Activated naive CD4-positive, alpha-beta T cell treated with anti-CD3 and anti-CD28 coated beads for 36 hours (primary cell): ENCODE measurements around the gene ABTB2. TPM values are rescaled to one million over a fixed set of nuclear protein-coding genes. Genes with fewer than 3 reads are reported as not detected.

Experiments used
- CTCF ChIA-PET: fragments of 350-600 bp; sonication (Branson Sonifier 250); formaldehyde crosslinking; loops from one replicate; lab custom pipeline; 2021; ENCODE audit warnings: antibody characterized with exemption; lab: Charles Lee
- DNase-seq: peaks from one replicate; pipeline ENCODE4 v3.0.0-alpha.2; 2020
- H3K27ac Mint-ChIP-seq: one replicate; pipeline ENCODE4 v1.8.0; 2021; ENCODE audit warnings: mild to moderate bottlenecking, mixed read lengths
- H3K27me3 Mint-ChIP-seq: one replicate; pipeline ENCODE4 v1.8.0; 2021; ENCODE audit warnings: low read depth, mixed read lengths
- H3K36me3 Mint-ChIP-seq: one replicate; pipeline ENCODE4 v1.8.0; 2021; ENCODE audit warnings: low read depth, mixed read lengths
- H3K4me1 Mint-ChIP-seq: one replicate; pipeline ENCODE4 v1.8.0; 2021; ENCODE audit warnings: low read depth, mixed read lengths
- H3K4me3 Mint-ChIP-seq: one replicate; pipeline ENCODE4 v1.8.0; 2021; ENCODE audit warnings: mild to moderate bottlenecking, moderate library complexity, mixed read lengths
- H3K9me3 Mint-ChIP-seq: one replicate; pipeline ENCODE4 v1.8.0; 2021; ENCODE audit warnings: mixed read lengths
- intact Hi-C: fragments of 100-400 bp; cut with micrococcal nuclease; formaldehyde crosslinking; loops from one replicate; pipeline ENCODE4 v1.15.1; 2023
- total RNA-seq, 2 experiments: library from RNA; stranded (reverse); gene quantifications; one replicate each; pipeline ENCODE4 v1.2.3, GENCODE V29; 2021

Gene ABTB2
- total RNA-seq, 2 experiments from 2014 or later, result 3.1 to 3.7 TPM

DNA sequence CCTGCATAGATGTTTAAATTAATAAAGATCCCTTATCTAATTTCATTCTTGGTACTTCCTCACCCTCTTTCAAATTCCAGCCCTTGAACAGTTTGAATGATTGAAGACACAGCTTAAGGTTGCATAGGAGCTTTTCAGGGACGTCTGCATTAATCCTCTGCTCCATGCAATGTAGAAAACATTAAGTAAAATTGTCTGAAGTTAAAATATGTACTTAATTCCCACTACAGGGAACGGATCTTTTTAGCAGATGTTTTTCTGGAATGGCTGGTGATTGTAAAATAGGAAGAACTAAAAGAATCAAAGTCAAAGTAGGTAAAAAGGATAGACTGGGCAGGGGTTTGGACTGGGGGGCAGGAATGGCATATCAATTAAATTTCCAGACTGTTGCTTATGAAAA lies 58.9 kb downstream of the ABTB2 start:
- Mint-ChIP-seq H3K9me3 (no peaks in the 10 kb centered on the region), H3K36me3 (no peaks in the 10 kb centered on the region), H3K4me3 (no peak overlapping the region), H3K27me3 (no peaks in the 10 kb centered on the region), H3K27ac (no peak overlapping the region), H3K4me1 (peaks cover 4% of the 10 kb centered on the region)
- no peak for DNase-seq
- intact Hi-C loops, result no loop called here
- CTCF ChIA-PET, result no interaction called here

DNA sequence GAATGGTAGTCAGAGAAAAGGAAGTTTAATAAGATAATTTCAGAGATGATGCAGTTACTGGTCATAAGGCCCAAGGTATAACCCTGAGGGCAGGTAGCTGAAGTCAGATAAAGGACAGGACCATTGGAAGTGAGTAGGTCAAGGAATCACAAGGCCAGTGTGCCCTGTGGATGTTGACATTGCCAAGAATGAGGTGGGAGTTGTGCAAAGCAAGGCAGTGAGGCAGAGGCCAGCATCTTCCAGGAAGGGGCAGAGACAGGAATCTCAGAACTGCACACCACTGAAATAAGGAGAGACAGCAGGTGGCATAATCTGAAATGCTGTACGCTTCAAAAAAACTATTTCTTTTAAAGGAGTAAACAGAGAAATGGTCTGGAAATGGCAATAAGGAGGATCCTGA lies 61.4 kb downstream of the ABTB2 start:
- Mint-ChIP-seq H3K9me3 (no peaks in the 10 kb centered on the region), H3K36me3 (no peaks in the 10 kb centered on the region), H3K27me3 (no peaks in the 10 kb centered on the region), H3K27ac (no peak overlapping the region), H3K4me3 (no peak overlapping the region), H3K4me1 (peaks cover 4% of the 10 kb centered on the region)
- CTCF ChIA-PET, result interaction anchor here (0.6 kb wide), 1 partner anchor 11 kb away, joined by 3 read pairs; no protein-coding TSS in a partner anchor
- no peak for DNase-seq
- intact Hi-C loops, result no loop called here

DNA sequence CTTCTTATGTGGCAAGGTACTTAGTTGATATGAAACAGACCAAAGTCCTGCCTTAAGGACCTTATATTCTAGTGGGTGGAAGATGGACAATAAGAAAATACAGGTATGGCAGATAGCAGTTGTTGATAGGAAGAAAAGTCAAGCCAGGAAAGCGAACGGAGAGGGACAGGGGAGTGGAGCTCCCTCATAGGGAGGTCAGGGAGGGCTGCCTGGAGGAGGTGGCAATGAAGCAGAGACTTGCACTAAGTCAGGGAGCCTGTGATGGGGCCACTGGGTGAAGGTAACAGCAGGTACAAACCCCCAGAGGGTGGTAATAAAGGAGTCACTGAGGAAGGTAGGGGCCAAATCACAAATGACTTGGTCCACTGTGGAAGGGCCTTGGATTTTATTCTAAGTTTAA lies 65.3 kb downstream of the ABTB2 start:
- Mint-ChIP-seq H3K4me3 (no peak overlapping the region), H3K27ac (no peak overlapping the region), H3K9me3 (no peaks in the 10 kb centered on the region), H3K27me3 (no peaks in the 10 kb centered on the region), H3K4me1 (no peaks in the 10 kb centered on the region), H3K36me3 (no peaks in the 10 kb centered on the region)
- no peak for DNase-seq
- CTCF ChIA-PET, result no interaction called here
- intact Hi-C loops, result no loop called here

DNA sequence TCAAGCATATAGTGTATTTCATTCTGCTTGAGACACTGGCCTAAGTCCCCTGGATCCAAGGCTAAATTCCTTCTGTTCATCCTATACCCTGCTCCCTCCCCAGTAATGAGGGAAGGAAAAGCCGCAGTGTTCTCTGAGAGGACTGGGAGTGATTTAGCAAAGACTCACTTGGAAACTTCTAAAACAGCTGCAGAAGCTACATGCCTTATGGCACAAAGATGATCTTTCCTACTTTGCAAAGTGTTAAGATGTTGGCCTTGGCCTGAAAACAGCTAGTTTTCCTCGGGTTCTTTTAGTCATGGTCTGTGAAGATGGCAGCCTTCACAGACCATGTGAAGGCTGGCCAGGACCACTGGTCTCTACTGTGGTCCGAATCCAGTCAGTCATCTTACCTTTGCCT lies 65.7 kb downstream of the ABTB2 start:
- CTCF ChIA-PET, result interaction anchor here (0.6 kb wide), 1 partner anchor 294 kb away, joined by 3 read pairs; no protein-coding TSS in a partner anchor
- intact Hi-C loops, result no loop called here
- no peak for DNase-seq
- no peaks in the 10 kb centered on the region for H3K4me1 Mint-ChIP-seq
- no peak overlapping the region for H3K27ac Mint-ChIP-seq
- no peak overlapping the region for H3K4me3 Mint-ChIP-seq
- no peaks in the 10 kb centered on the region for H3K36me3 Mint-ChIP-seq
- no peaks in the 10 kb centered on the region for H3K27me3 Mint-ChIP-seq
- H3K9me3 Mint-ChIP-seq, result no peaks in the 10 kb centered on the region

DNA sequence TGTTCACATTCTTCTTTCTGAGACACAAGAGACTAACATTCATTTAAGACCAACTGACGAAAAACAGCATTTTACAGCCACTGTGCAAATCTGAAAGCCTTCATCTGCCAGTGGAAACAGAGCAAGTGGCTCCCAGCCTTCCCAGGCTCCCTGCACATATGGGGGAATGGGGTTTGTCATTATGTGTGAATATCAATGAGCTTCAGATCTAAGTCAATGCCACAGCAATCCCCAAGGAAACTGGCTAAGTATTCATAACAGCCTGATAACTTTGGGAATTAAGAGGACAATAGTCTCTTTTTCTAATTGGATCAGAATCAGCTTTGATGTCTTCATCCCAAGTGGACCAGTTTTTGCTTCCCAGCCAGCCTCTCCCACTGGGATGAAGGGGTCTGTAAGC lies 66.9 kb downstream of the ABTB2 start:
- no peak for DNase-seq
- CTCF ChIA-PET, result interaction anchor here (1.5 kb wide), 1 partner anchor 117 kb away, joined by 4 read pairs; no protein-coding TSS in a partner anchor
- H3K27ac Mint-ChIP-seq, result no peak overlapping the region
- H3K36me3 Mint-ChIP-seq, result peaks cover 2% of the 10 kb centered on the region
- intact Hi-C loops, result no loop called here
- no peaks in the 10 kb centered on the region for H3K9me3 Mint-ChIP-seq
- no peaks in the 10 kb centered on the region for H3K27me3 Mint-ChIP-seq
- no peaks in the 10 kb centered on the region for H3K4me1 Mint-ChIP-seq
- no peak overlapping the region for H3K4me3 Mint-ChIP-seq

DNA sequence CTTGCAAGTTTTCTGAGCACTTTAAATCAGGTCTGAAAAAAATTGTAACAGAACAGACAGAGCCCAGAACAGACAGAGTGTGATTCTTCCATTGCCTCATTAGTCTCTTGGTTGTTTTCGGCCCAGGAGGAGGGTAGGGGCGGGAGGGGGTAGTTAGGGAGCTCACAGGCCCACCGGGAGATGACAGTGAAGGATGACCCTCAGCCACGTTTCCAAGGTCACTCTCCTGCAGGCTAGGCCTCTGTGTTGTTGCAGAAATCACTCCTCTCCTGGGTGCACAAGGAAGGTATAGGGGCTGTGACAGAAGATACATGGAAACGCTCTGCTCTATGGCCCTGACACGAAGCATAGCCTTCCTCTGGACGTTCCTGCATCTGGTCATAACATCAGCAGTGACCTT lies 69.3 kb downstream of the ABTB2 start:
- Mint-ChIP-seq H3K27ac (no peak overlapping the region), H3K27me3 (no peaks in the 10 kb centered on the region), H3K4me1 (no peaks in the 10 kb centered on the region), H3K36me3 (peaks cover 2% of the 10 kb centered on the region), H3K4me3 (no peak overlapping the region), H3K9me3 (no peaks in the 10 kb centered on the region)
- CTCF ChIA-PET, result interaction anchor here (1.0 kb wide), 2 partner anchors 59 to 385 kb away, joined by 3 read pairs; no protein-coding TSS in a partner anchor
- no peak for DNase-seq
- intact Hi-C loops, result no loop called here

DNA sequence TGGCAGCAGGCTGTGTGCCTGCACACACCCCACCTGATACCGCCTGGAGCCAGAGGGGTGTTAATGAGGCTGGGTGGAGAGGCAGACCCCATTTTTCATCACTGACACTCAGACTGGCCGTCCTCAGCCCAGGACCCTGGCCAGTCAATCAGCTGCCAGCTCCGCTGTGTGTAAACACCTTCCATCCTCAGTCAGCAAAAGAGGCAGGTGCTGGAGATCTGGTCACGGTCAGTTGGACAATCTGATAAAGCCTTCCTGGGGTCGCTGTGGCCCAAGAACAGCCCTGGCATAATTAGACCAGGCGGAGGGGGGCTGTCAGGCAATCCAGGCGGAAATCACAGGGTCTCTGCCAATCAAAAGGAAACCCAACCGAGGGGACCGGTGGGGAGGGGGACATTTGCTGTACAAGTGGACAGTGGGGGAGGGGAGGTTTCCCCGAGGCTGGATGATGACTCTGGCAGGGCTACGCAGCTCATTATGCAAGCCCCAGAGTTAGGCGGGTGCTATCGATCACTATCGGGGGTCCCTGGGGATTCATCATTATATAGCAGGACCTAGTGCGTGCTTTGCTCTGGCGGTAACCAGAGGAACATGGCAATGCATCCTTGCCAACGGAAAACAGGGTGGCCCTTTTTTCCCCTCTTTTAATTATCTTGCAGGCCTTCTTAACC lies 72.9 kb downstream of the ABTB2 start:
- Mint-ChIP-seq H3K9me3 (no peaks in the 10 kb centered on the region), H3K27me3 (no peaks in the 10 kb centered on the region), H3K36me3 (peaks cover 2% of the 10 kb centered on the region), H3K4me1 (no peaks in the 10 kb centered on the region), H3K27ac (no peak overlapping the region), H3K4me3 (no peak overlapping the region)
- CTCF ChIA-PET, result no interaction called here
- no peak for DNase-seq
- intact Hi-C loops, result no loop called here

DNA sequence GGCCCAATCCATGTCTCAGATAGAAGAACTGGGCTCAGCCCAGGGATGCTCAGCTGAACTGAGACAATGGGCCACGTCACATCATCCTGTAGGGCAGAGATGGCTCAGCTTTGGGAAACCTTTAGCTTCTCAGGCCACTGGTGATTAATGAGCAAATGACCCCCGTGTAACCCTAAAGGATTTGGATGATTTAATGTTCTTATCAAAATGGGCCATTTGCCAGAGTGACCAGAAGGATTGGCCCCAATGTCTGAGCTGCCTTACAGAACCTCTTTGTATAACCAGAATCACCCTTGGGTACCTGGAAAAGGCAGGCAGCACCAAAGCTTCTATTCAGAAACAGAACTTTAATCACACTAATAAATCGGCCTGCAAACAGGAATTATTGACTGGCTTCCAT lies 73.7 kb downstream of the ABTB2 start:
- Mint-ChIP-seq H3K27me3 (no peaks in the 10 kb centered on the region), H3K4me1 (no peaks in the 10 kb centered on the region), H3K4me3 (no peak overlapping the region), H3K36me3 (peaks cover 2% of the 10 kb centered on the region), H3K27ac (no peak overlapping the region), H3K9me3 (no peaks in the 10 kb centered on the region)
- DNase-seq, result no peak
- CTCF ChIA-PET, result no interaction called here
- intact Hi-C loops, result no loop called here

DNA sequence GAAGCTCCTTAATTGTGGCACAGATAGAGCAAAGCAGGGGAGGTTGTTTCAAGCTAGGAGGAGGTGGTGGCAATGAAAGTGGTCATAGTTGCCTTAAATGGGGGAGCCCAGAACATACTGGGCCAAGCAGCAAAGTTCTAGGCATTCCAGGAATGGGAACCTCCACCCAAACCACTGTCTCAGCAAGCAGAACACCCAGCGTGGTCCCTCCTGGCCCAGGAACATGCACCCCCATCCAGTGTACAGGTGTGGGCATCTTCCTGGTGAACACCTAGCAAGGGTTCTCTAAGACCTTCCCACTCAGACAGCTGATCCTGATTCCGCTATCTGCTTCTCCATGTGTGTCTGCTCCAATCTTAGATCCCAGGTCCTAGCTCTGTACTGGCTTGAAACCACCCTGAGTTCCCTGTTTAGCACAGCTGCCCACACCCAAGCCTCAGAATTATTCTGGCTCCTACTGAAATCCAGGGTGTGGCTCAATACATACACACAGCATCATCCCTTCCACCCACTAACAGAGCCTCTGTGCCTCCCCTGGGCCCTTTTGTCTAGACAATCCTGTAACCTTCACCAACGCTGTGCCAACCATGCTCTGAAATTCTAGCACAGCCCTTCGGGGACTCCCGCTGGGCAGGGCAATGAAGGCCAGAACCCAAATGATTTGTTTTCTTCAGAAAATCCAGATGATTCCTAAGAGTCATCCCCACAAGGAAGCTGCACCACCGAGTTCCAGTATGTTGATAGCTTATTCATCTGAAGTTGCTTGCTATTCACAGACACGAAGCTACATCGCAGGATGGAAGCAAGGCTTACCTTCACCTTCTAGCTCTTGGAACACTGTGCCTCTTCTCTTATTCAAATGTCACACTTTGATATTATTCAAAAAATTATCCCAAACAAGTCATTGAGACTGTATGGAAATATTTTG lies 76.6 kb downstream of the ABTB2 start:
- H3K4me3 Mint-ChIP-seq, result no peak overlapping the region
- H3K4me1 Mint-ChIP-seq, result no peaks in the 10 kb centered on the region
- intact Hi-C loops, result no loop called here
- H3K27me3 Mint-ChIP-seq, result no peaks in the 10 kb centered on the region
- no peaks in the 10 kb centered on the region for H3K9me3 Mint-ChIP-seq
- CTCF ChIA-PET, result interaction anchor here (1.2 kb wide), 1 partner anchor 107 kb away, joined by 3 read pairs; no protein-coding TSS in a partner anchor
- no peaks in the 10 kb centered on the region for H3K36me3 Mint-ChIP-seq
- no peak overlapping the region for H3K27ac Mint-ChIP-seq
- no peak for DNase-seq

DNA sequence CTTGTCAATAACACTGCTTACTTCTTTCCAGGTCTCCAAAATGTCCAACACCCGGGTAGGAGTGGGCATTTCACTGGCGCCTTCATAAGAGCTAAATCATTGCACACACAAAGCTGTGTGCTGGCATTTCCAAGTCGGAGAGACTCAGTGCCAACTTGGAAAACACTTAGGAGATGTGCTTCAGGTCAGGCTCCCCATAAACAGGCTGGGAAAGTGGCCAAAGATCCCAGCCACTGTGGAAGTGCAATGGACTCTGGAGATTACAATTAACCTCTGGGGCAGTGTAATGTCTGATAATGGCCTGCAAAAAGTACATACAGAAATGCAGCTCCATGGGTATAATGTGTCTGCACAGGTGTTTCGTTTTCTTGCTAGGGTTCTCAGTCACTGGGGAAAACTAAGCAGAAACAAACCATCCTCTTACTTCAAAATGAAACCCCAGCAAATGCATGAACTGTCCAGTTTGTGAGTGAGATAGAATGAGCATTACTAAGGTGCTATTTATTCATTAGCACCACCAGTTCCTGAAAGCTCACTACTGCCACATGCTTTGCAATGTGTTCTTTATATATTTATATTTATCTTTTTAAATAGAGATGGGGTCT lies 79.0 kb downstream of the ABTB2 start:
- no peak overlapping the region for H3K4me3 Mint-ChIP-seq
- no peaks in the 10 kb centered on the region for H3K27me3 Mint-ChIP-seq
- H3K36me3 Mint-ChIP-seq, result no peaks in the 10 kb centered on the region
- H3K9me3 Mint-ChIP-seq, result no peaks in the 10 kb centered on the region
- DNase-seq, result no peak
- H3K27ac Mint-ChIP-seq, result no peak overlapping the region
- CTCF ChIA-PET, result interaction anchor here (1.0 kb wide), 1 partner anchor 104 kb away, joined by 3 read pairs; no protein-coding TSS in a partner anchor
- intact Hi-C loops, result no loop called here
- peaks cover 3% of the 10 kb centered on the region for H3K4me1 Mint-ChIP-seq

DNA sequence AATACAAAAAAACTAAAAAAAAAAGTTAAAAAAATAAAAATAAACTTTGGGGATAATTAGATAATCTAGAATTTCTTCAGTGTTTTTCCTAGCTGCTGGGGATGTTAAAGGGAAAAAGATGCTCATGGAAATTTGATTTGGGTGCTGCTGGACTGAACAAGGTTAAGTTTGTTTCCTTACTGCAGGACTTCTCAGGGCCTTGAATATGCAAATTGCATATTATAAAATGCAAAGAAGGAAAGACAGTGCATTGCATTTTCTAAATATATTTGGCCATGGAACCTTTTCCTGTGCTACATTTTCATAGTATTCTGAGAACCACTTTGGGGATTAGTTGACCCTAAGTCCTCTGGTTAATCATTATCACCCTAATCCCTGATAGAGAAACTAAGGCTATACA lies 79.6 kb downstream of the ABTB2 start:
- intact Hi-C loops, result no loop called here
- no peaks in the 10 kb centered on the region for H3K27me3 Mint-ChIP-seq
- CTCF ChIA-PET, result no interaction called here

DNA sequence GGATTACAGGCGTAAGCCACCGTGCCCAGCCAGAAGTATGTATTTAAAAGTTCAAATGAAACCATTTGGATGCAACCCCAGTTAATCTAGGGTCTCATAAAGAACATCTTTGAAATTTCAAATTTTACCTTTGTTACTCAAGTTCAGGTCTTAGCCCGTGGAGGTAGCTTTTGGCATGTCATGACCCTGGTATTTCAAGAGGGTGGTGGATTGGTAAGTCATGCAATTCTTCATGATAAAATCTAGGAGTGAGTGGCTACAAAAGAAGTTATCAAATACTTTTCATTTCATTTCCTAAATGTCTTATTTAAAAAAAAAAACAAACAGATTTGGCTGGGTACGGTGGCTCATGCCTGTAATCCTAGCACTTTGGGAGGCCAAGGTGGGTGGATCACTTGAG lies 80.6 kb downstream of the ABTB2 start:
- no peak overlapping the region for H3K27ac Mint-ChIP-seq
- H3K9me3 Mint-ChIP-seq, result no peaks in the 10 kb centered on the region
- intact Hi-C loops, result no loop called here
- no peak for DNase-seq
- CTCF ChIA-PET, result interaction anchor here (0.7 kb wide), 1 partner anchor 38 kb away, joined by 5 read pairs; no protein-coding TSS in a partner anchor
- no peaks in the 10 kb centered on the region for H3K27me3 Mint-ChIP-seq
- peaks cover 3% of the 10 kb centered on the region for H3K4me1 Mint-ChIP-seq
- H3K36me3 Mint-ChIP-seq, result no peaks in the 10 kb centered on the region
- no peak overlapping the region for H3K4me3 Mint-ChIP-seq

More for the DNA sequence above, 79.6 kb downstream of the ABTB2 start:
- Mint-ChIP-seq H3K36me3 (no peaks in the 10 kb centered on the region), H3K27ac (no peak overlapping the region), H3K4me1 (peaks cover 3% of the 10 kb centered on the region), H3K9me3 (no peaks in the 10 kb centered on the region), H3K4me3 (no peak overlapping the region)
- DNase-seq, result no peak
